ENCODE data around the gene PRPSAP1. TPM values are rescaled to one million over a fixed set of nuclear protein-coding genes. Genes with fewer than 3 reads are reported as not detected.
"Not testable (repeated sequence)": the region's sequence is repeated elsewhere in the genome, so short reads cannot be mapped to it uniquely, and the experiment has no call there.

The PRPSAP1 gene
- total RNA-seq, 1 donor from 2014 or later, result 92.6 TPM

GRCh38 chr17:76354747-76355310 is 1.1 kb upstream of the PRPSAP1 start:
- no peaks in the 10 kb centered on the region for H3K36me3 ChIP-seq
- peaks cover 21% of the 10 kb centered on the region for H3K4me1 ChIP-seq
- DNase-seq (ENCODE audit: extremely low spot score in 2 of 2), result no peak
- TF ChIP-seq POLR2A (IDR thresholded peaks at IDR 0.05) (no peak), CTCF (IDR thresholded peaks at IDR 0.05) (no peak), POLR2AphosphoS5 (IDR thresholded peaks at IDR 0.05; ENCODE audit: insufficient read depth in 1 of 2, low read depth in 1 of 2) (no peak)
- no peak overlapping the region for H3K27ac ChIP-seq
- intact Hi-C loops (cut with DNase I), result no loop called here
- H3K9me3 ChIP-seq, result no peaks in the 10 kb centered on the region
- no peaks in the 10 kb centered on the region for H3K27me3 ChIP-seq
- peak overlapping the region in 1 of 2 donors; percentile 95 for H3K4me3 ChIP-seq

GRCh38 chr17:76354317-76354729 is 607 bp upstream of the PRPSAP1 start:
- Histone ChIP-seq H3K4me3 (peak overlapping the region; percentile 90 to 95), H3K4me1 (peaks cover 21% of the 10 kb centered on the region), H3K27ac (peak overlapping the region; percentile 85), H3K27me3 (no peaks in the 10 kb centered on the region), H3K9me3 (no peaks in the 10 kb centered on the region), H3K36me3 (no peaks in the 10 kb centered on the region)
- intact Hi-C loops (cut with DNase I), result no loop called here
- TF ChIP-seq POLR2AphosphoS5 (IDR thresholded peaks at IDR 0.05; ENCODE audit: insufficient read depth in 1 of 2, low read depth in 1 of 2) (no peak), POLR2A (IDR thresholded peaks at IDR 0.05) (no peak), CTCF (IDR thresholded peaks at IDR 0.05) (no peak)
- DNase-seq (ENCODE audit: extremely low spot score in 2 of 2), result no peak

GRCh38 chr17:76353004-76353598 is 615 bp downstream of the PRPSAP1 start:
- peak overlapping the region; percentile 90 to 95 for H3K4me3 ChIP-seq
- intact Hi-C loops (cut with DNase I), result no loop called here
- no peak for DNase-seq (ENCODE audit: extremely low spot score in 2 of 2)

GRCh38 chr17:76351526-76352071 is 2.1 kb downstream of the PRPSAP1 start:
- H3K27me3 ChIP-seq, result no peaks in the 10 kb centered on the region
- H3K27ac ChIP-seq, result no peak overlapping the region
- intact Hi-C loops (cut with DNase I), result no loop called here
- peaks cover 21% of the 10 kb centered on the region for H3K4me1 ChIP-seq
- H3K9me3 ChIP-seq, result no peaks in the 10 kb centered on the region
- no peak overlapping the region for H3K4me3 ChIP-seq
- no peak for DNase-seq (ENCODE audit: extremely low spot score in 2 of 2)
- TF ChIP-seq POLR2AphosphoS5 (IDR thresholded peaks at IDR 0.05; ENCODE audit: insufficient read depth in 1 of 2, low read depth in 1 of 2), result no peak
- TF ChIP-seq CTCF (IDR thresholded peaks at IDR 0.05), result no peak
- TF ChIP-seq POLR2A (IDR thresholded peaks at IDR 0.05), result no peak
- peaks cover 0 to 15% of the 10 kb centered on the region in 2 donors for H3K36me3 ChIP-seq

More at GRCh38 chr17:76353004-76353598, 615 bp downstream of the PRPSAP1 start:
- peak overlapping the region; percentile 85 for H3K27ac ChIP-seq
- H3K27me3 ChIP-seq, result no peaks in the 10 kb centered on the region
- peaks cover 0 to 2% of the 10 kb centered on the region in 2 donors for H3K36me3 ChIP-seq
- TF ChIP-seq POLR2AphosphoS5 (IDR thresholded peaks at IDR 0.05; ENCODE audit: insufficient read depth in 1 of 2, low read depth in 1 of 2), result no peak
- TF ChIP-seq POLR2A (IDR thresholded peaks at IDR 0.05), result no peak
- TF ChIP-seq CTCF (IDR thresholded peaks at IDR 0.05), result no peak
- H3K9me3 ChIP-seq, result no peaks in the 10 kb centered on the region
- peaks cover 21% of the 10 kb centered on the region for H3K4me1 ChIP-seq

GRCh38 chr17:76350463-76350862 is 3.3 kb downstream of the PRPSAP1 start:
- DNase-seq (ENCODE audit: extremely low spot score in 2 of 2), result no peak
- H3K9me3 ChIP-seq, result no peaks in the 10 kb centered on the region
- no peaks in the 10 kb centered on the region for H3K27me3 ChIP-seq
- H3K4me3 ChIP-seq, result no peak overlapping the region
- no peak overlapping the region for H3K27ac ChIP-seq
- H3K36me3 ChIP-seq, result peaks cover 0 to 18% of the 10 kb centered on the region in 2 donors
- peaks cover 21% of the 10 kb centered on the region for H3K4me1 ChIP-seq
- intact Hi-C loops (cut with DNase I), result no loop called here
- TF ChIP-seq POLR2AphosphoS5 (IDR thresholded peaks at IDR 0.05; ENCODE audit: insufficient read depth in 1 of 2, low read depth in 1 of 2), result no peak
- TF ChIP-seq POLR2A (IDR thresholded peaks at IDR 0.05), result no peak
- no peak for TF ChIP-seq CTCF (IDR thresholded peaks at IDR 0.05)

- H3K27me3 ChIP-seq; DNase-seq (ENCODE audit: extremely low spot score in 2 of 2); H3K4me3 ChIP-seq; H3K27ac ChIP-seq; H3K9me3 ChIP-seq; intact Hi-C loops (cut with DNase I); H3K4me1 ChIP-seq: not testable (repeated sequence)
- H3K36me3 ChIP-seq, result peaks cover 0 to 24% of the 10 kb centered on the region in 2 donors
Observed at GRCh38 chr17:76346936-76347335, 6.8 kb downstream of the PRPSAP1 start.

Data from vagina (tissue), 2 donors.